H54 (cell line): ENCODE measurements around the gene CCAR1.
"Not testable (repeated sequence)": the region's sequence is repeated elsewhere in the genome, so short reads cannot be mapped to it uniquely, and the experiment has no call there.

Experiments used
- DNase-seq: peaks from one replicate; pipeline ENCODE4 v3.0.0; 2011; ENCODE audit warnings: low spot score, mixed read lengths; ENCODE audit not compliant: insufficient read length
- FAIRE-seq: peaks from 3 replicates; lab custom pipeline; 2011; peaks lifted over from hg19 to GRCh38; lab: Jason Lieb, UNC
- POLR2A ChIP-seq: IDR thresholded peaks from 2 replicates; pipeline ENCODE4 v1.6.1; 2011; ENCODE audit warnings: low read depth, mild to moderate bottlenecking, low read length

CCAR1 gene

DNA sequence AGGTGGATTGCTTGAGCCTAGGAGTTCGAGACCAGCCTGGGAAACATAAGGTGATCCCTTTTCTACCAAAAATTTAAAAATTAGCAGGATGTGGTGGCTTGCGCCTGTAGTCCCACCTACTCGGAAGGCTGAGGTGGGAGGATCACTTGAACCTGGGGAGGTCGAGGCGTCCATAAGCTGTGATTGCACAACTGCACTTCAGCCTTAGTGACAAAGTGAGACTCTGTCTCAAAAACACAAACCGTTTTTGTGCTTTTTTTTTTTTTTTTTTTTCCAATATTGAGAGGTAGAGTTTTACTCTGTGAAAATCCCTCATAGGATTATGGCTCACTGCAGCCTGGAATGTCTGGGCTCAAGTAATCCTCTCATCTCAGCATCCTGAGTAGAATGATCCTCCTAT is 14.1 kb downstream of the CCAR1 start:
- DNase-seq, result no peak
- no peak for FAIRE-seq
- no peak for TF ChIP-seq POLR2A

DNA sequence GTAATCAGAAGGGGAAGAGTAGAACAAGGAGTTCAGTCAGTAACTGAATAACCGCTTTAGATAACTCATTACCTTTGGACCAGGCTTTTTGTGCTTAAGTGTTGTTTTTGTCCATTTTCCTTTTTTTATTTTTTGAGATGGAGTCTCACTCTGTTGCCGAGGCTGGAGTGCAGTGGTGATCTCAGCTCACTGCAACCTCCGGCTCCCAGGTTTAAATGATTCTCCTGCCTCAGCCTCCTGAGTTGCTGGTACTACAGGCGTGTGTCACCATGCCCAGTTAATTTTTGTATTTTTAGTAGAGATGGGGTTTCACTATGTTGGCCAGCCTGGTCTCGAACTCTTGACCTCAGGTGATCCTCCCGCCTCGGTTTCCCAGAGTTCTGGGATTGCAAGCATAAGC is 14.7 kb downstream of the CCAR1 start:
- DNase-seq, FAIRE-seq: not testable (repeated sequence)

DNA sequence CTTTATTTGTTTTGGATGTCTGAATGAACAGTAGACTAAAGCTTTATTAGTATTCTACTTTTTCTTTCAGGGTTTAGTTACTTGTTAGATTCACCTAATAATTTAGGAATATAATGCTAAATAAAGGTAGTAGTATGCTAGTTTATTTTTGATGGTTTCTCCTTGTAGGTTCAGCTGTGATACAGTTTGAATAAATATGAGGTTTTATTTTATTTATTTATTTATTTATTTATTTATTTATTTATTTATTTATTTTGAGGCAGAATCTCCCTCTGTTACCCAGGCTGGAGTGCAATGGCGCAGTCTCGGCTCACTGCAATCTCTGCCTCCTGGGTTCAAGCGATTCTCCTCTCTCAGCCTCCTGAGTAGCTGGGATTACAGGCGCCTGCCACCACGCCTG is 19.6 kb downstream of the CCAR1 start:
- not testable (repeated sequence) for FAIRE-seq

DNA sequence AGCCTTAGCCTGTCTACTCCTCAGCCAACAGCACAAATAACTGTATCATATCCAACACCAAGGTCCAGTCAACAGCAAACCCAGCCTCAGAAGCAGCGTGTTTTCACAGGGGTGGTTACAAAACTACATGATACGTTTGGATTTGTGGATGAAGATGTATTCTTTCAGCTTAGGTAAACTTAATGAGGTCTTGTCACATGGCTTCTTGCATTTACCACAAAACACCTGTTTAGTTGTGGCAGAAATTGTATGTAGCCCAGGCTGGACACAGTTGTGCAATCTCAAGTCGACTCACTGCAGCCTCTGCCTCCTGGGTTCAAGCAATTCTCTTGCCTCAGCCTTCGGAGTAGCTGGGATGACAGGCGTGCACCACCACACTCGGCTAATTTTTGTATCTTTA is 21.4 kb downstream of the CCAR1 start:
- FAIRE-seq (peak; percentile 20), DNase-seq (no peak)
- no peak for TF ChIP-seq POLR2A

More for the DNA sequence above, 19.6 kb downstream of the CCAR1 start:
- DNase-seq, result not testable (repeated sequence)

GRCh38 chr10:68752711-68753350 is 31.8 kb downstream of the CCAR1 start:
- no peak for TF ChIP-seq POLR2A

GRCh38 chr10:68756246-68756645 is 35.2 kb downstream of the CCAR1 start:
- FAIRE-seq (no peak), DNase-seq (no peak)
- TF ChIP-seq POLR2A, result no peak

More at GRCh38 chr10:68752711-68753350, 31.8 kb downstream of the CCAR1 start:
- DNase-seq (no peak), FAIRE-seq (no peak)

- FAIRE-seq (no peak), DNase-seq (no peak)
- TF ChIP-seq POLR2A, result no peak
Observed at GRCh38 chr10:68756766-68757165, 35.7 kb downstream of the CCAR1 start.

DNA sequence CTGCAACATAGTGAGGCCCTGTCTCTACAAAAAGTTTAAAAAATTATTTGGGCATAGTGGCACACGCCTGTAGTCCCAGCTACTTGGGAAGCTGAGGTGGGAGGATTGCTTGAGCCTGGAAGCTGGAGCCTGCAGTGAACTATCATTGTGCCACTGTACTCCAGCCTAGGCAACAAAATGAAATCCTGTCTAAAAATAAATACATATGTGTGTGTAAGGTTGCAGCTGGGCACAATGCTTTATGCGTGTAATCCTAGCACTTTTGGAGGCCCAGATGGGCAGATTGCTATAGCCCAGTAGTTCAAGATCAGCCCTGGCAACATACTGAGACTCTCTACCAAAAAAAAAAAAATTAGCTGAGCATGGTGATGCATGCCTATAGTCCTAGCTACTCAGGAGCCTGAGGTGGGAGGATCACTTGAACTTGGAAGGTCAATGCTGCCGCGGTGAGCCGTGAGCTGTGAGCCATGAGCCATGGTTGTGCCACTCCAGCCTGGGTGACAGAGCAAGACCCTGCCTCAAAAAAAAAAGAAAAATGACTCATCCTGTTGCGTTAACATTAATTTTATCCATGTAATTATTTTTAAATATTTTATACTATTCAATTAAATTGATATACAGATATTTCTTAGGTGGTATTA is 38.3 kb downstream of the CCAR1 start:
- no peak for FAIRE-seq
- TF ChIP-seq POLR2A, result no peak

GRCh38 chr10:68759967-68760366 is 38.9 kb downstream of the CCAR1 start:
- DNase-seq (no peak), FAIRE-seq (no peak)
- TF ChIP-seq POLR2A, result no peak

More for the DNA sequence above, 38.3 kb downstream of the CCAR1 start:
- DNase-seq, result no peak

DNA sequence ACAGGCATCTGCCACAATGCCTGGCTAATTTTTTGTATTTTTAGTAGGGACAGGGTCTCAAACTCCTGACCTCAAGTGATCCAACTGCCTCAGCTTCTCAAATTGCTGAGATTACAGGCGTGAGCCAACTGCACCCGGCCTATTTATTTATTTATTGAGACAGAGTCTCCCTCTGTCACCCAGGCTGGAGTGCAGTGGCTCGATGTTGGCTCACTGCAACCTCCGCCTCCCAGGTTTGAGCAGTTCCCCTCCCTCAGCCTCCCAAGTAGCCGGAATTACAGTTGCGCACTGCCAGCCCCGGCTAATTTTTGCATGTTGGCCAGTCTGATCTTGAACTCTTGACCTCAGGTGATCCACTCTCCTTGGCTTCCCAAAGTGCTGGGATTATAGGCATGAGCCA is 46.4 kb downstream of the CCAR1 start:
- FAIRE-seq, DNase-seq: not testable (repeated sequence)

- no peak for TF ChIP-seq POLR2A
- FAIRE-seq (no peak), DNase-seq (no peak)
Observed at GRCh38 chr10:68781613-68782574, 60.9 kb downstream of the CCAR1 start.

- DNase-seq, result no peak
- no peak for TF ChIP-seq POLR2A
- no peak for FAIRE-seq
Observed at GRCh38 chr10:68784476-68784875, 63.4 kb downstream of the CCAR1 start.

DNA sequence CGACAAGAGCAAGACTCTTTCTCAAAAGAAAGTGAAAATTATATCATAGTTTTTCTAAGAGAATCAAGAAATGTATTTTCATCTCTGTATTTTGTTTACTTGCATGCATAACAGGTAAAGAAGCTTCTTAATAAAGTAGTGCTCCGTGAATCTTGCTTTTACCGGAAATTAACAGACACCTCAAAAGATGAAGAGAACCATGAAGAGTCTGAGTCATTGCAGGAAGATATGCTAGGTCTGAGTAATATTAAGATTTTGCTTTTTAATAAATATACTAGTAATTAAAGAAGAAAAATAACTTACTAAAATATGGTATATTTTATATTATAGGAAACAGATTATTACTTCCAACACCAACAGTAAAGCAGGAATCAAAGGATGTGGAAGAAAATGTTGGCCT is 66.8 kb downstream of the CCAR1 start:
- no peak for TF ChIP-seq POLR2A
- FAIRE-seq (no peak), DNase-seq (no peak)

DNA sequence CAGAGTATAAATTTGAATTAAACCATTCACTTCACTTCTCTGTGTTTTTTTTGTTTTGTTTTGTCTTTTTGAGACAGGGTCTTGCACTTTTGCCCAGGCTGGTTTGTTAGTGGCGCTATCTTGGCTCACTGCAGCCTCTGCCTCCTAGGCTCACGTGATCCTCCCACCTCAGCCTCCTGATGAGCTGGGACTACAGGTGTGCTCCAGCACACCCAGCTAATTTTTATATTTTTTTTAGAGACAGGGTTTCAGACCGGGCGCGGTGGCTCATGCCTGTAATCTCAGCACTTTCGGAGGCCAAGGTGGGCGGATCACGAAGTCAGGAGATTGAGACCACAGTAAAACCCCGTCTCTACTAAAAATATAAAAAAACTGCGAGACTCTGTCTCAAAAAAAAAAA is 69.4 kb downstream of the CCAR1 start:
- FAIRE-seq (no peak), DNase-seq (no peak)
- TF ChIP-seq POLR2A, result no peak
